Activated gamma-delta T cell treated with Interleukin-2 at 50 U/mL for 16 hours (primary cell): ENCODE data around the gene IFI16.
"Not testable (repeated sequence)": the region's sequence is repeated elsewhere in the genome, so short reads cannot be mapped to it uniquely, and the experiment has no call there.

ENCODE experiments used
- DNase-seq: peaks from one replicate; pipeline ENCODE4 v3.0.0-alpha.2; 2020

IFI16 gene

GRCh38 chr1:159009704-159010361, at the start of gene IFI16:
Gene IFI16, plus strand, starts transcription at chr1:159009907. Its CDS starts 4,774 bp downstream, at chr1:159014681.
- peak; percentile 42 for DNase-seq

GRCh38 chr1:158961178-158961577, 48.5 kb upstream of the IFI16 start:
- DNase-seq, result no peak

GRCh38 chr1:158962983-158963382, 46.7 kb upstream of the IFI16 start:
- DNase-seq, result no peak

GRCh38 chr1:158969166-158969565, 40.5 kb upstream of the IFI16 start:
- DNase-seq, result no peak

GRCh38 chr1:158969855-158970254, 39.9 kb upstream of the IFI16 start:
- no peak for DNase-seq

- no peak for DNase-seq
Observed at GRCh38 chr1:158972841-158973240, 36.9 kb upstream of the IFI16 start.

GRCh38 chr1:158976219-158976618, 33.5 kb upstream of the IFI16 start:
- DNase-seq, result no peak

GRCh38 chr1:158978730-158979129, 31.0 kb upstream of the IFI16 start:
- no peak for DNase-seq

GRCh38 chr1:158979229-158979628, 30.5 kb upstream of the IFI16 start:
- DNase-seq, result no peak

- DNase-seq, result no peak
Observed at GRCh38 chr1:158983235-158983634, 26.5 kb upstream of the IFI16 start.

- DNase-seq, result no peak
Observed at GRCh38 chr1:158984386-158984785, 25.3 kb upstream of the IFI16 start.

- no peak for DNase-seq
Observed at GRCh38 chr1:158989424-158989823, 20.3 kb upstream of the IFI16 start.

GRCh38 chr1:158992787-158993312, 16.9 kb upstream of the IFI16 start:
- no peak for DNase-seq

- no peak for DNase-seq
Observed at GRCh38 chr1:158996998-158997397, 12.7 kb upstream of the IFI16 start.

- no peak for DNase-seq
Observed at GRCh38 chr1:158998037-158998780, 11.5 kb upstream of the IFI16 start.

- DNase-seq, result peak; percentile 50
Observed at GRCh38 chr1:158998781-158999161, 10.9 kb upstream of the IFI16 start.

GRCh38 chr1:158999316-159000069, 10.2 kb upstream of the IFI16 start:
- DNase-seq, result no peak

- no peak for DNase-seq
Observed at GRCh38 chr1:159000070-159000409, 9.7 kb upstream of the IFI16 start.

- no peak for DNase-seq
Observed at GRCh38 chr1:159000625-159001024, 9.1 kb upstream of the IFI16 start.

- DNase-seq, result no peak
Observed at GRCh38 chr1:159005161-159005560, 4.5 kb upstream of the IFI16 start.

GRCh38 chr1:159005676-159006075, 4.0 kb upstream of the IFI16 start:
- no peak for DNase-seq

GRCh38 chr1:159006210-159006807, 3.4 kb upstream of the IFI16 start:
- DNase-seq, result not testable (repeated sequence)

GRCh38 chr1:159007726-159008125, 2.0 kb upstream of the IFI16 start:
- DNase-seq, result no peak
